Peyer's patch (tissue), 4 donors: Measurements from ENCODE around the gene SPN.
"Not testable (repeated sequence)": the region's sequence is repeated elsewhere in the genome, so short reads cannot be mapped to it uniquely, and the experiment has no call there.

Experiments used
- POLR2A ChIP-seq, 2 donors: fragments of 450-650 bp; IDR thresholded peaks; one replicate each; pipeline ENCODE4 v1.5.1; 2017; ENCODE audit warnings: antibody characterized with exemption in 2 of 2, mild to moderate bottlenecking in 2 of 2, moderate library complexity in 2 of 2
- TF ChIP-seq, protein P1 (sequence below), 6 experiments: fragments of 450-650 bp in 4 of 6; fragments of 200-600 bp in 2 of 6; sonication (generic) in 1 of 6; IDR thresholded peaks; one replicate each; pipeline ENCODE4 v1.5.1; 2017 to 2019; ENCODE audit warnings: antibody characterized with exemption in 6 of 6, mild to moderate bottlenecking in 3 of 6, moderate library complexity in 1 of 6

GRCh38 chr16:29707160-29707559 lies 44.1 kb downstream of the SPN start:
- TF ChIP-seq, protein P1, sequence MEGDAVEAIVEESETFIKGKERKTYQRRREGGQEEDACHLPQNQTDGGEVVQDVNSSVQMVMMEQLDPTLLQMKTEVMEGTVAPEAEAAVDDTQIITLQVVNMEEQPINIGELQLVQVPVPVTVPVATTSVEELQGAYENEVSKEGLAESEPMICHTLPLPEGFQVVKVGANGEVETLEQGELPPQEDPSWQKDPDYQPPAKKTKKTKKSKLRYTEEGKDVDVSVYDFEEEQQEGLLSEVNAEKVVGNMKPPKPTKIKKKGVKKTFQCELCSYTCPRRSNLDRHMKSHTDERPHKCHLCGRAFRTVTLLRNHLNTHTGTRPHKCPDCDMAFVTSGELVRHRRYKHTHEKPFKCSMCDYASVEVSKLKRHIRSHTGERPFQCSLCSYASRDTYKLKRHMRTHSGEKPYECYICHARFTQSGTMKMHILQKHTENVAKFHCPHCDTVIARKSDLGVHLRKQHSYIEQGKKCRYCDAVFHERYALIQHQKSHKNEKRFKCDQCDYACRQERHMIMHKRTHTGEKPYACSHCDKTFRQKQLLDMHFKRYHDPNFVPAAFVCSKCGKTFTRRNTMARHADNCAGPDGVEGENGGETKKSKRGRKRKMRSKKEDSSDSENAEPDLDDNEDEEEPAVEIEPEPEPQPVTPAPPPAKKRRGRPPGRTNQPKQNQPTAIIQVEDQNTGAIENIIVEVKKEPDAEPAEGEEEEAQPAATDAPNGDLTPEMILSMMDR (IDR thresholded peaks at IDR 0.05) = not testable (repeated sequence)
- not testable (repeated sequence) for TF ChIP-seq POLR2A (IDR thresholded peaks at IDR 0.05)
